IPS-15b (cell line): Measurements from ENCODE around the gene SLC24A4.

Experiments used
- H3K27me3 ChIP-seq: one replicate; pipeline ENCODE4 v1.6.1; 2013; ENCODE audit warnings: low read length; ENCODE audit not compliant: control insufficient read depth, insufficient read depth
- H3K36me3 ChIP-seq: one replicate; pipeline ENCODE4 v1.6.1; 2013; ENCODE audit warnings: low read length; ENCODE audit not compliant: control insufficient read depth, insufficient read depth
- H3K4me1 ChIP-seq: one replicate; pipeline ENCODE4 v1.6.1; 2013; ENCODE audit warnings: mild to moderate bottlenecking, low read length; ENCODE audit not compliant: control insufficient read depth, insufficient read depth
- H3K4me3 ChIP-seq: one replicate; pipeline ENCODE4 v1.5.1; 2013; ENCODE audit warnings: low read depth, low read length
- H3K9ac ChIP-seq: one replicate; pipeline ENCODE4 v1.6.1; 2013; ENCODE audit warnings: low read depth, mild to moderate bottlenecking, low read length
- H3K9me3 ChIP-seq: one replicate; pipeline ENCODE4 v1.6.1; 2013; ENCODE audit warnings: mild to moderate bottlenecking, low read length; ENCODE audit not compliant: control insufficient read depth, insufficient read depth

SLC24A4 gene

GRCh38 chr14:92446771-92447170 is 123.8 kb downstream of the SLC24A4 start:
- H3K9me3 ChIP-seq: no peaks in the 10 kb centered on the region
- no peak overlapping the region for H3K4me3 ChIP-seq
- no peaks in the 10 kb centered on the region for H3K36me3 ChIP-seq
- H3K27me3 ChIP-seq: no peaks in the 10 kb centered on the region
- no peaks in the 10 kb centered on the region for H3K4me1 ChIP-seq
- H3K9ac ChIP-seq: no peak overlapping the region

GRCh38 chr14:92447416-92448197 is 124.6 kb downstream of the SLC24A4 start:
- Histone ChIP-seq H3K27me3 (no peaks in the 10 kb centered on the region), H3K9ac (no peak overlapping the region), H3K4me3 (no peak overlapping the region), H3K9me3 (no peaks in the 10 kb centered on the region), H3K4me1 (no peaks in the 10 kb centered on the region), H3K36me3 (no peaks in the 10 kb centered on the region)

- Histone ChIP-seq H3K9me3 (no peaks in the 10 kb centered on the region), H3K4me3 (no peak overlapping the region), H3K36me3 (no peaks in the 10 kb centered on the region), H3K4me1 (no peaks in the 10 kb centered on the region), H3K9ac (no peak overlapping the region), H3K27me3 (no peaks in the 10 kb centered on the region)
These were observed 125.8 kb downstream of the SLC24A4 start for GRCh38 chr14:92448786-92449185.

- Histone ChIP-seq H3K9me3 (no peaks in the 10 kb centered on the region), H3K9ac (no peak overlapping the region), H3K36me3 (no peaks in the 10 kb centered on the region), H3K4me3 (no peak overlapping the region), H3K27me3 (no peaks in the 10 kb centered on the region), H3K4me1 (no peaks in the 10 kb centered on the region)
These were observed 126.6 kb downstream of the SLC24A4 start for GRCh38 chr14:92449404-92450181.

DNA sequence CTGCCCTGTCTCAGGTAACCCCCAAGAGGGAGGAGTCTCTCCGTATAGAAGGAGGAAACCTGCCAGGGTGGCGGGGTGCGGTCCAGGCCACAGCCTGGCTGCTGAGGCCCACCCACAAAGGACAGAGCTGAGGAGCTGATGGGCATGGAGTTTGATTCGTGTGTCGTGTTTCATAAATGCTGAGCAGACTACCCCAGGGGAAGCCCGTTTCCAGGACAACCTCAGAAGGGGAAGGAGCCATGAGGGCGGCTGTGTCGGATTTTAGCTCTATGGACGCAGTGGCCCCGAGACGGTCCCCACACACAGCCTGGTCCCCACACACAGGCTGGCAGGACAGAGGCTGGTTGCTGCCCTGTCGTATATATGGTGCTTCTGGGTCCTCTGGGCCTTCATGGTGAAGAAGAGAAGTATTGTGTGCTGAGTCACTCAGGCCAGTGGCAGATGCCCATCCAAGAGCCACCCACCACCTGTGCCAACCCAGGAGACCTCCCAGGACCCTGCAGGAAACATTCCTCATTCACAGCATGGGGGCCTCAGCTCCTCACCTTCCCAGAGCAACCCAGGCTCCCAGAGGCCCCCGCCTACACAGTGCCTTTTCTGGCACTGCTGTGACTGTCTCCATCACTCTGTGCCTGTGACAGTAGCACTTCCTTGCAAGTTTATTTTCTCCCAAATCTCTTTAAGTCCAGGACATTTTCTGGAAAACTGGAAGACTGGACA is 127.5 kb downstream of the SLC24A4 start:
- Histone ChIP-seq H3K9me3 (no peaks in the 10 kb centered on the region), H3K4me3 (no peak overlapping the region), H3K9ac (no peak overlapping the region), H3K4me1 (no peaks in the 10 kb centered on the region), H3K27me3 (no peaks in the 10 kb centered on the region), H3K36me3 (no peaks in the 10 kb centered on the region)

GRCh38 chr14:92451245-92451644 is 128.3 kb downstream of the SLC24A4 start:
- no peak overlapping the region for H3K4me3 ChIP-seq
- H3K27me3 ChIP-seq: no peaks in the 10 kb centered on the region
- no peaks in the 10 kb centered on the region for H3K36me3 ChIP-seq

GRCh38 chr14:92451755-92452154 is 128.8 kb downstream of the SLC24A4 start:
- Histone ChIP-seq H3K36me3 (no peaks in the 10 kb centered on the region), H3K4me3 (no peak overlapping the region), H3K4me1 (no peaks in the 10 kb centered on the region), H3K9ac (no peak overlapping the region), H3K9me3 (no peaks in the 10 kb centered on the region), H3K27me3 (no peaks in the 10 kb centered on the region)

More at GRCh38 chr14:92451245-92451644, 128.3 kb downstream of the SLC24A4 start:
- H3K9ac ChIP-seq: no peak overlapping the region
- H3K4me1 ChIP-seq: no peaks in the 10 kb centered on the region
- H3K9me3 ChIP-seq: no peaks in the 10 kb centered on the region

DNA sequence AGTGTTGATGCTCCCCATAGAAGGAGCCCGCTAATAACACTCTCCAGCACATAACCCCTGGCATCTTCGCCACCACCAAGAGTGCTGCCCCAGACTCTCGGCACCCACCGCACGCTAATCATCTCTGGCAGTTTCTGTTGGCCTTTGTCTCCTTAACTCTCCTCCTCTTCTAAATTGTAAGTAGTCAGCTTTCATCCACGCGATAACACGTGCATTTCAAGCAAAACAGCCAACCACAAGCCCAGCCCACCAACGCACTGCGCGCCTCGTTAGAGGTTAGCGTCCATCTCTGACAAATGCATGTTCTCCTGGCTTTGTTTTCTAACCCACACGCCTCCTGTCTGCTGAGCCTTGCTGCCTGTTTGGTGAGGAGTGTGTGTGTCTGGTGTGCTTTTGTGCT is 129.5 kb downstream of the SLC24A4 start:
- Histone ChIP-seq H3K4me3 (no peak overlapping the region), H3K27me3 (no peaks in the 10 kb centered on the region), H3K9ac (no peak overlapping the region), H3K4me1 (no peaks in the 10 kb centered on the region), H3K9me3 (no peaks in the 10 kb centered on the region), H3K36me3 (no peaks in the 10 kb centered on the region)

GRCh38 chr14:92453691-92454090 is 130.7 kb downstream of the SLC24A4 start:
- H3K36me3 ChIP-seq: no peaks in the 10 kb centered on the region
- H3K4me1 ChIP-seq: no peaks in the 10 kb centered on the region
- no peak overlapping the region for H3K9ac ChIP-seq
- no peaks in the 10 kb centered on the region for H3K9me3 ChIP-seq
- no peak overlapping the region for H3K4me3 ChIP-seq
- no peaks in the 10 kb centered on the region for H3K27me3 ChIP-seq

- H3K9me3 ChIP-seq: no peaks in the 10 kb centered on the region
- no peaks in the 10 kb centered on the region for H3K4me1 ChIP-seq
- H3K9ac ChIP-seq: no peak overlapping the region
- no peaks in the 10 kb centered on the region for H3K36me3 ChIP-seq
- H3K27me3 ChIP-seq: no peaks in the 10 kb centered on the region
- no peak overlapping the region for H3K4me3 ChIP-seq
These were observed 132.3 kb downstream of the SLC24A4 start for GRCh38 chr14:92455231-92455630.

DNA sequence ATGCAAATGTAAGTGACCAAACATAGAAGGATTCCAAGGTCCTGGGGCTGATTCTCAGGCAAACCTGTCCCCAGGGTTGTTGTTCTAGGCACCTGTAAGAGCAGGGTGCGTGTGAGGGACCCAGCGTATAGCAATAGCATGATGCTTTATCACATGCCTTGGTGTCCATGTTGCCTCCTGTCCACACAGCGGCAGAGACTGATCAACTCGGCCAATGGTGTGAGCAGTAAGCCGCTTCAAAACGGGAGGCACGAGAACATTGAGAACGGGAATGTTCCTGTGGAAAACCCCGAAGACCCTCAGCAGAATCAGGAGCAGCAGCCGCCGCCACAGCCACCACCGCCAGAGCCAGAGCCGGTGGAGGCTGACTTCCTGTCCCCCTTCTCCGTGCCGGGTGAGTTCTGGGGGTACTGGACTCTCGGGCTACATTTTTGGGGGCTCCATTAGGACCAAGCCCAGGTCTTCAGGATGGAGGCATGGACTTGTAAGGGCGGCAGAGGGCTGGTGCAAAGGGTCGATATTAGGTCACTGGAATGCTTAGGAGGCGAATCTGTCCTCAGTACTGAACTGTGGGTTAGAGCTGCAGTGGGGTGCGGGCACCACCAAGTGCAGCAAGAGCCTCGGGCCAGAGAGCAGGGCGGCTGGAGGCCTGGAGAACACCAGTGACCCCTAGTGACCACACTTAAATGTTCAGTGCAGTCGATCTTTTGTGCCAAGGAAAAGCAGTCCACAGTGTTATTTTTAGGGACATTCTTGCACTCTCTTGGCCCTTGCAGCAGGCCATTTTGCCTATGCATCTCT is 133.4 kb downstream of the SLC24A4 start:
- Histone ChIP-seq H3K27me3 (no peaks in the 10 kb centered on the region), H3K4me1 (no peaks in the 10 kb centered on the region), H3K36me3 (no peaks in the 10 kb centered on the region), H3K9me3 (no peaks in the 10 kb centered on the region), H3K9ac (no peak overlapping the region), H3K4me3 (no peak overlapping the region)
